DMS79 (cell line): Measurements from ENCODE around the gene RECK.

Source experiments
- DNase-seq: peaks from one replicate; lab custom pipeline; 2025; lab: John Stamatoyannopoulos, UW

RECK gene

GRCh38 chr9:36029202-36029601 lies 7.5 kb upstream of the RECK start:
- no peak for DNase-seq

GRCh38 chr9:36029765-36030528 lies 6.8 kb upstream of the RECK start:
- DNase-seq, result no peak

- DNase-seq, result no peak
Observed at GRCh38 chr9:36030871-36031270, 5.8 kb upstream of the RECK start.

GRCh38 chr9:36031774-36032555 lies 4.7 kb upstream of the RECK start:
- no peak for DNase-seq

- no peak for DNase-seq
Observed at GRCh38 chr9:36033788-36034187, 2.9 kb upstream of the RECK start.

GRCh38 chr9:36034234-36034633 lies 2.5 kb upstream of the RECK start:
- no peak for DNase-seq

GRCh38 chr9:36035006-36035405 lies 1.7 kb upstream of the RECK start:
- no peak for DNase-seq

GRCh38 chr9:36036253-36036779 lies 397 bp upstream of the RECK start:
- DNase-seq, result no peak

- peak; percentile 52 for DNase-seq
Observed at GRCh38 chr9:36037549-36038122, 923 bp downstream of the RECK start.

GRCh38 chr9:36039121-36039520 lies 2.4 kb downstream of the RECK start:
- DNase-seq, result no peak

GRCh38 chr9:36039696-36040095 lies 3.0 kb downstream of the RECK start:
- no peak for DNase-seq

GRCh38 chr9:36040271-36040925 lies 3.7 kb downstream of the RECK start:
- DNase-seq, result no peak

- DNase-seq, result no peak
Observed at GRCh38 chr9:36041506-36041905, 4.8 kb downstream of the RECK start.

GRCh38 chr9:36045610-36046009 lies 8.9 kb downstream of the RECK start:
- DNase-seq, result no peak

GRCh38 chr9:36046923-36047322 lies 10.2 kb downstream of the RECK start:
- DNase-seq, result no peak

GRCh38 chr9:36049408-36049807 lies 12.7 kb downstream of the RECK start:
- DNase-seq, result no peak

GRCh38 chr9:36050476-36050875 lies 13.8 kb downstream of the RECK start:
- DNase-seq, result no peak

- no peak for DNase-seq
Observed at GRCh38 chr9:36051317-36051716, 14.6 kb downstream of the RECK start.

GRCh38 chr9:36053971-36054370 lies 17.3 kb downstream of the RECK start:
- no peak for DNase-seq

- no peak for DNase-seq
Observed at GRCh38 chr9:36056896-36057295, 20.2 kb downstream of the RECK start.

- DNase-seq, result no peak
Observed at GRCh38 chr9:36063804-36064447, 27.2 kb downstream of the RECK start.
